Immature natural killer cell (primary cell): ENCODE measurements around the gene RAB3A. TPM values are rescaled to one million over a fixed set of nuclear protein-coding genes. Genes with fewer than 3 reads are reported as not detected.

Experiments
- DNase-seq, 3 donors: peaks; one replicate each; pipeline ENCODE4 v3.0.0; 2022; ENCODE audit warnings: mixed read lengths in 1 of 3
- H3K27ac Mint-ChIP-seq, 6 donors: one replicate each; pipeline ENCODE4 v1.8.0; 2020; ENCODE audit warnings: mixed read lengths in 6 of 6, mild to moderate bottlenecking in 5 of 6, inconsistent platforms in 4 of 6, moderate library complexity in 3 of 6
- H3K27me3 Mint-ChIP-seq, 3 donors: one replicate each; pipeline ENCODE4 v1.8.0; 2020 to 2021; ENCODE audit warnings: low read depth in 3 of 3, mild to moderate bottlenecking in 3 of 3, mixed read lengths in 3 of 3, moderate library complexity in 3 of 3, inconsistent platforms in 1 of 3
- H3K36me3 Mint-ChIP-seq, 3 donors: one replicate each; pipeline ENCODE4 v1.8.0; 2020; ENCODE audit warnings: mixed read lengths in 3 of 3, inconsistent platforms in 2 of 3, mild to moderate bottlenecking in 2 of 3
- H3K4me1 Mint-ChIP-seq, 2 donors: one replicate each; pipeline ENCODE4 v1.8.0; 2020; ENCODE audit warnings: inconsistent platforms in 2 of 2, mild to moderate bottlenecking in 2 of 2, mixed read lengths in 2 of 2, moderate library complexity in 1 of 2
- H3K4me3 Mint-ChIP-seq, 5 donors: one replicate each; pipeline ENCODE4 v1.8.0; 2020; ENCODE audit warnings: mild to moderate bottlenecking in 5 of 5, mixed read lengths in 5 of 5, inconsistent platforms in 3 of 5, moderate library complexity in 3 of 5
- H3K9me3 Mint-ChIP-seq, 6 donors: one replicate each; pipeline ENCODE4 v1.8.0; 2020; ENCODE audit warnings: mild to moderate bottlenecking in 6 of 6, mixed read lengths in 6 of 6, inconsistent platforms in 4 of 6, moderate library complexity in 3 of 6
- polyA plus RNA-seq, 3 donors: library from polyadenylated mRNA; unstranded; fragments of 300-500 nt; fragmentation: Illumina TruSeq; gene quantifications; one replicate each; pipeline ENCODE4 v1.2.3, GENCODE V29; 2021

The RAB3A gene
- polyA plus RNA-seq, 3 donors from 2014 or later = 0.77 to 1.1 (median 1.1) TPM

DNA sequence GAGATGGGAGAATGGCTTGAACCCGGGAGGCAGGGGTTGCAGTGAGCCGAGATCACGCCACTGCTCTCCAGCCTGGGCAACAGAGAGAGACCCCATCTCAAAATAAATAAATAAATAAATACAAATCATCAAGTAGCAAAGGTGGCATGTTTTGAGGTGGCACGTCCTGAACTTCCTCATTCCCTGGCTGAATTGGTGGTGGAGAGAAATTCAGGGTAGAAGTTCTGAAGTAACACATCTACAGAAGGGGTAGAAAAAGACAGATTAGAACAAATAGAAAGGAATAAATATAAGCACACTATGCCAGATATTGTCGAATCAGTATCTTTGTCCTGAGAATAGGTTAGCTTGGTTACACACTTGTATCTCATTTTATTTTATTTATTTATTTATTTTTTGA, 23.9 kb downstream of the RAB3A start:
- Mint-ChIP-seq H3K4me1 (peaks cover 0 to 5% of the 10 kb centered on the region in 2 donors), H3K27ac (no peak overlapping the region), H3K36me3 (peaks cover 0 to 8% (median 8%) of the 10 kb centered on the region in 3 donors), H3K27me3 (peaks cover 0 to 8% (median 0%) of the 10 kb centered on the region in 3 donors), H3K4me3 (no peak overlapping the region), H3K9me3 (no peaks in the 10 kb centered on the region)
- no peak for DNase-seq

DNA sequence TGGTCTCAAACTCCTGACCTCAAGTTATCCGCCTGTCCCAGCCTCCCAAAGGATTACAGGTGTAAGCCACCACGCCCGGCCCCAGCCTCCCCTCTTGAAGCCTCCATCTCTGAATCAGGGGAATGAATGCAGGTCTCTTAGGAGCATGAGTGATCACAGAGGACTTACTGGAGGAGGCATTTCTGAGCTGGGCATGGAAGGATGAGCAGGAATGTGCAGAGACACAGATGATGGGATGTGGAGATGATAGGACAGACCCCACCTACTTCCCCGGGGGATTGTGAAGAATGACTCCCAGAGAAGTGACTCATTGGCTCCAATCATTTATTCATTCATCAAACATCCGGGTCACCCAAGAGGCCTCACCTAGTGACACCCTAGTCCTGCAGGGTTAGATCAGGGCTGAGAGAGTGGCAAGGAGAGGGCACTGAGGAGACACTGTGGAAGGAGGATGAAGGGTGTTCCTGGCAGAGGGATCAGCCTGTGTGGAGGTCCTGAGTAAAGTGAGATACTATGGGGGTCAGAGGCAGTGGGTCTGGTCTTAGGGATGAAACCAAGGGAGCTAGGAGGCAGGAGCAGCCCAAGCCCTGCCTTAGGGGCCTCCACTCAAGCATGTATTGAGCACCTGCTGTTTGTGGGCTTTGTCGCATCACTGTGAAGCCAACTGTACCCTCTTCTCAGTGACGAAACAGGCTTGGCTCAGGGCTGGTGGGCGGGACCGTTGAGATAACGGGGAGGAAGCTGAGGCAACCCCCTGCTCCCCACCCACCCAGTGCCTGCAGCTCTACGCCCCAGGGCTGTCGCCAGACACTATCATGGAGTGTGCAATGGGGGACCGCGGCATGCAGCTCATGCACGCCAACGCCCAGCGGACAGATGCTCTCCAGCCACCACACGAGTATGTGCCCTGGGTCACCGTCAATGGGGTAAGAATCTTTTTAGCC, 27.2 kb downstream of the RAB3A start:
- H3K27me3 Mint-ChIP-seq = peaks cover 0 to 7% (median 3%) of the 10 kb centered on the region in 3 donors
- peak overlapping the region in 1 of 5 donors; percentile 9 for H3K4me3 Mint-ChIP-seq
- peaks cover 20 to 23% of the 10 kb centered on the region in 2 donors for H3K4me1 Mint-ChIP-seq
- H3K36me3 Mint-ChIP-seq = peaks cover 0 to 8% (median 8%) of the 10 kb centered on the region in 3 donors
- DNase-seq = no peak
- no peak overlapping the region for H3K27ac Mint-ChIP-seq
- H3K9me3 Mint-ChIP-seq = no peaks in the 10 kb centered on the region

DNA sequence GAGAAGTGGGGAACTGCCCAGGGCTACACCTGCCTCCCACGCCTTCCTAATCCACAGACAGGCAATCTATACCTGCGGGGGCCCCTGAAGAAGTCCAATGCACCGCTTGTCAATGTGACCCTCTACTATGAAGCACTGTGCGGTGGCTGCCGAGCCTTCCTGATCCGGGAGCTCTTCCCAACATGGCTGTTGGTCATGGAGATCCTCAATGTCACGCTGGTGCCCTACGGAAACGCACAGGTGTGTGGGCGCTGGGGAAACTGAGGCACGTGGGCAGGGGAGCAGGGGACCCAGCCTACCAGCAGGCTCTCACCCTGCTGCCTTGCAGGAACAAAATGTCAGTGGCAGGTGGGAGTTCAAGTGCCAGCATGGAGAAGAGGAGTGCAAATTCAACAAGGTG, 28.9 kb downstream of the RAB3A start:
- H3K36me3 Mint-ChIP-seq = peaks cover 0 to 12% (median 8%) of the 10 kb centered on the region in 3 donors
- H3K4me1 Mint-ChIP-seq = peaks cover 20 to 24% of the 10 kb centered on the region in 2 donors
- DNase-seq = no peak
- peaks cover 0 to 3% (median 3%) of the 10 kb centered on the region in 3 donors for H3K27me3 Mint-ChIP-seq
- peak overlapping the region; percentile 10 to 44 (median 32) for H3K4me3 Mint-ChIP-seq
- no peak overlapping the region for H3K27ac Mint-ChIP-seq
- no peaks in the 10 kb centered on the region for H3K9me3 Mint-ChIP-seq

DNA sequence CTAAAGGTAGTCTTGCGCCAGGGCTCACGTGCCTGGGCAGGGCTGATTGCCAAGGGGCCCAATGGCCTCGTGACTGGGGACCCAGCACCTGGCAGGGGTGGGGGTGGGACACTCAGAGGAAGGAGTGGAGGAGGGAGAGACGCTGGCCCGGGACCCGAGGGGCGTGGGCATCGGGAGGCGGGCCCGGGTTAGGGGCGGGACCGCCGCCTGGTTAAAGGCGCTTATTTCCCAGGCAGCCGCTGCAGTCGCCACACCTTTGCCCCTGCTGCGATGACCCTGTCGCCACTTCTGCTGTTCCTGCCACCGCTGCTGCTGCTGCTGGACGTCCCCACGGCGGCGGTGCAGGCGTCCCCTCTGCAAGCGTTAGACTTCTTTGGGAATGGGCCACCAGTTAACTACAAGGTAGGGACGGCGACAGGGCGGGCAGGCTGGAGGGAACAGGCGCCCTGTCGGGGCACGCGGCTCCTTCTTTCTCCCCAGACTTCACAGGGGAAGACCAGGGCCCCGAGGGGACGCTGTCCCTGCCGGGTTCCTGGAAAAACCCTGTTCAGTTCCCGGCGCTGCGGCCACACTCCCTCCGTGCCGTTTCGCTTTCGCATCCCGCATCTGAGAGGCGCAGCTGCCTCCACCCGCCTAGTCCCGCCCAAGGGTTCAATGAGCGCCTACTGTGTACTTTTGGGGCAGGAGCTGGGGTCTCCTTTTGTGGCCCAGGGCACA, 30.1 kb downstream of the RAB3A start, which contains the start of gene IFI30:
IFI30 (plus strand) TSS at position 242 of the 717 bp plus-strand sequence; CDS start at position 271, 29 bp downstream.
- Mint-ChIP-seq H3K4me1 (peaks cover 20 to 24% of the 10 kb centered on the region in 2 donors), H3K27ac (peak within 1 kb of the TSS; percentile 72 to 82 (median 78)), H3K27me3 (peaks cover 0 to 3% (median 3%) of the 10 kb centered on the region in 3 donors)

DNA sequence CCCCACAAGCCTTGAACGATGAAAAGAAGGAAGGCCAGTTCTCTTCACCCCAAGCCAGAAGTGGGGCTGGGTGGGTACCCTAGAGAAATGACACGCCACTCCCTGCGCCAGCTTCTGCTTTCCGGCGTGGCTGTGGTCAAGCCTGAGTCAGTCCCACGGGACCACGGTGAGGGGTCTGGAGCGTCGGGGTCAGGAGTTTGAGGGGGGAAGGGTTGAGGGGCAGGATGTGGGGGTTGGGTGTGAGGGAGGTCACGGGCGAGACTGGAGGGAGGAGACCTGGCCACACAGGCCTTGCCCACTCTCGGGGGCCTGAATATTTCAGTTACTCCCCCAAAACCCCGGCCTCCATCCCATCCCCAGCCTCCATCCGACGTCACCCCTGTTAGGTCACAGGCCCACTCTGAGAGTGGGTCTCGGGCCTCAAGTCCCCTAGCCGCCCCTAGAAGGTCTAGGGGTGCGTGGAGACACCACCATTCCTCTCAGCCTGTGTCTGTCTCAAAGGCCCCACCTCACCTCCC, 30.7 kb downstream of the RAB3A start:
- H3K4me3 Mint-ChIP-seq = peak overlapping the region; percentile 73 to 91 (median 89)
- peak in 1 of 3 donors; percentile 27 for DNase-seq
- peaks cover 23 to 25% of the 10 kb centered on the region in 2 donors for H3K4me1 Mint-ChIP-seq
- peak overlapping the region; percentile 55 to 82 (median 64) for H3K27ac Mint-ChIP-seq
- H3K9me3 Mint-ChIP-seq = no peaks in the 10 kb centered on the region
- peaks cover 2 to 10% (median 10%) of the 10 kb centered on the region in 3 donors for H3K36me3 Mint-ChIP-seq
- peaks cover 0 to 3% (median 3%) of the 10 kb centered on the region in 3 donors for H3K27me3 Mint-ChIP-seq

More for the DNA sequence above, 30.1 kb downstream of the RAB3A start, which contains the start of gene IFI30:
- H3K36me3 Mint-ChIP-seq = peaks cover 0 to 9% (median 8%) of the 10 kb centered on the region in 3 donors
- H3K9me3 Mint-ChIP-seq = no peaks in the 10 kb centered on the region
- DNase-seq = peak; percentile 42 to 53 (median 52)
- peak within 1 kb of the TSS; percentile 85 to 91 (median 89) for H3K4me3 Mint-ChIP-seq

DNA sequence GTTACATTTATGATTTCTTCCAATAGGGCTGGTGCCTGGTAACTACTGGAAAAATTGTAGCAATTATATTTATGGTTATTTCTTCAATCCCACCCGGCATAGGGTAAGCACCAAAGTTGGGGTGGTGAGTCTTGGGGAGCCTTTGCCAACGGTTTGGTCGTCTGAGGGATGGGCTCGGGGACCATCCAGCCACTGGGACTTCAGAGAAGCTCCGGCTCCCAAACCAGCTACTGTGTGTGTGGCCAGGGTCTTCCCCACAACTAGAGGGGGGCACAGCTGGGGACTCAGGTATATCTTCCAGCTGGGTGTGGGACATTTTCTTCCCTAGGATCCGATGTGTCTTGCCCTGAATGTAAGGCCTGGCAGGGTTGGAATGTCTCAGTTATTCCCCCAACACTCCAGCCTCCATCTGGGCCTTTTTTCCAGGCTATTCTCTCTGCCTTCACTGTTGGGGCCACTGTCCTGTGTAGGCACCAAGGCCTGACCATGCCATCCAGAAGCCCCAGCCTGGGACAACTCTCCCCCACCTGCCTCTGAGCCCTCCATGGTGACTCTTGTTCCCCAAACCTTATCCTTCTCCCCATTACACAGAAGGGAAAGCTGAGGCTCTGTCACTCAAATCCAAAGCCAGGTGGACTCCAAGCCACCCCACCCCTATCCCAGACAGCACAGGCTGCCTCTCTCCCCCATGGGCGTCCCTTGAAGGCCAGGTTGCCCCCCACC, 31.4 kb downstream of the RAB3A start:
- Mint-ChIP-seq H3K36me3 (peaks cover 4 to 14% (median 13%) of the 10 kb centered on the region in 3 donors), H3K27ac (peak overlapping the region; percentile 55 to 84 (median 64)), H3K4me3 (peak overlapping the region; percentile 64 to 90 (median 77)), H3K27me3 (peaks cover 0 to 3% (median 3%) of the 10 kb centered on the region in 3 donors), H3K9me3 (no peaks in the 10 kb centered on the region), H3K4me1 (peaks cover 26 to 27% of the 10 kb centered on the region in 2 donors)
- no peak for DNase-seq

DNA sequence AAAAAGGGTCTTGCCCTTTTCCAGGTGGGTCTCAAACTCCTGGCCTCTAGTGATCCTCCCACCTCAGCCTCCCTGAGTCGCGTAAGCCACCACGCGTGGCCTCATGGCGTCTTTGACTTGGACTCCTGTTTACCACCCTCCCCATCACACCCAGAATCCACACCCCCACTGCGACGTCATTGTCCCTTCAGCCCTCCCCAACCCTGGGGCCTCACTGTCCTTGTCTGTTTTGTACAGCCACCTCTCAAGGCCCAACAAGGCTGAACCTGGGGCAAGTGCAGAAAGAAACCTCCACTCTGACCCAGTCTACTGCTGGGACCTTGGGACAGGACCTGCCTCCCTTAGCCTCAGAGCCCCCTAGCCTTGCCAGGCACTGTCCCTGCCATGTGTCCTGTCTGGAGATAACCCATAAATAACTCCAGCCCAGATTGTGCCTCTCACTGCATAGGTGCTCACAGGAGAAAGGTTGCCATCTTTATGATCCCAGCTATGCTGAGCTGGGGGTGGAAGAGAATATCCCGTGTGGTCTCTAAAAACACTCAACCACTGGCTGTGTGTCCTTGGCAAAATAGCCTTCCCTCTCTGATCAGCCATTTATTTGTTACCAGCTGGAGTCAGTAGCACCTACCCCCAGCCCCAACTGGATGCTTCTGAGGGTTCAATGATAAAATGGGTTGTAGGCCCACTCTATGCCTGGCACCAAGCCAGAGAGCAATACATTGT, 32.1 kb downstream of the RAB3A start:
- no peak for DNase-seq
- Mint-ChIP-seq H3K4me3 (no peak overlapping the region), H3K9me3 (no peaks in the 10 kb centered on the region), H3K27me3 (peaks cover 0 to 3% (median 3%) of the 10 kb centered on the region in 3 donors), H3K4me1 (peaks cover 26 to 27% of the 10 kb centered on the region in 2 donors), H3K27ac (peak overlapping the region in 5 of 6 donors; percentile 8 to 84 (median 80)), H3K36me3 (peaks cover 4 to 11% (median 9%) of the 10 kb centered on the region in 3 donors)

DNA sequence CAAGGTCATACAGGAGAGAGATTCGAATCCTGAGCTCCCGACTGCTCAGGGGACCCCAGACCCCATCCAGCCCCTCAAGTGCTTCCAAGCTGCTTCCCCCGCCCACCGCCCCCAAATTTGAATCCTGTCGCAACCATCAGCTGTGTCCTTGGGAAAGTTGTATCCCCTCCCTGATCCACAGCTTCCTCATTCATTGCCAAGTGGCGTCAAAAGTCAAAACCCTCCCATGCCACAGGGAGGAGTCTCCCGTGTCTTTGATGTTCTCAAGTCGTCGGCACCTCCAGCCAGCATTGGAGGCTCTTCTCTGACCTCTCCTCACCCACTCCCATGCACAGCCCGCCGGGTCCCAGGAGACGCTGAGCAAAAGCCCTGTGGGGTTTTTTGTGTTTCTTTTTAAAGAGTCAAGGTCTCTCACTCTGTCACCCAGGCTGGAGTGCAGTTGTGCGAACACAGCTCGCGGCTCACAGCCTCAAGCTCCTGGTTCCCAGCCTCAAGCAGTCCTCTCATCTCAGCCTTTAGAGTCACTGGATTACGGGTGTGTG, 33.1 kb downstream of the RAB3A start:
- Mint-ChIP-seq H3K9me3 (no peaks in the 10 kb centered on the region), H3K27ac (peak overlapping the region in 1 of 6 donors; percentile 50), H3K27me3 (peaks cover 0 to 3% (median 3%) of the 10 kb centered on the region in 3 donors), H3K4me3 (no peak overlapping the region), H3K36me3 (peaks cover 8 to 13% (median 10%) of the 10 kb centered on the region in 3 donors), H3K4me1 (peaks cover 26 to 27% of the 10 kb centered on the region in 2 donors)
- no peak for DNase-seq

DNA sequence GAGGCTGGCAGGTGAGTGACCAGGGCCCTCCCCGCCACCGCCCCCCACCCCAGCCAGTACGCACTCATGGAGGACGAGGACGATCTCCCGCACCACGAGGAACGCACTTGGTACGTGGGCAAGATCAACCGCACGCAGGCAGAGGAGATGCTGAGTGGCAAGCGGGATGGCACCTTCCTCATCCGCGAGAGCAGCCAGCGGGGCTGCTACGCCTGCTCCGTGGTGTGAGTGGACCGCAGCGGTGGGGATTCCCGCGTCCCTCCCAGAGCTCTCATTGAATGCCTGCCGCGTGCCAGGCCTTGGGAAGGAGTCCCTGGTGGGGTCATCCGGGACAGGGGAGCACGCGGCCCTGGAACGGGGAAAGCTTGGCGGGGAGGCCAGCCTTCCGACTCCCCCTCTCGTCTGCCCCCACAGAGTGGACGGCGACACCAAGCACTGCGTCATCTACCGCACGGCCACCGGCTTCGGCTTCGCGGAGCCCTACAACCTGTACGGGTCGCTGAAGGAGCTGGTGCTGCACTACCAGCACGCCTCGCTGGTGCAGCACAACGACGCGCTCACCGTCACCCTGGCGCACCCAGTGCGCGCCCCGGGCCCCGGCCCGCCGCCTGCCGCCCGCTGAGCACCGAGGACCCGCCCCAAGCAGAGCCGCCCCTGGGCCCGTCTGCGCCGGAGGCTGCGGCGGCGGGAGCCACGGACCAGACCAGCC, 35.0 kb downstream of the RAB3A start:
- H3K27me3 Mint-ChIP-seq = peaks cover 0 to 3% (median 3%) of the 10 kb centered on the region in 3 donors
- no peak for DNase-seq
- no peaks in the 10 kb centered on the region for H3K9me3 Mint-ChIP-seq
- no peak overlapping the region for H3K4me3 Mint-ChIP-seq
- H3K4me1 Mint-ChIP-seq = peaks cover 14 to 19% of the 10 kb centered on the region in 2 donors
- H3K27ac Mint-ChIP-seq = no peak overlapping the region
- H3K36me3 Mint-ChIP-seq = peaks cover 10 to 15% (median 14%) of the 10 kb centered on the region in 3 donors

DNA sequence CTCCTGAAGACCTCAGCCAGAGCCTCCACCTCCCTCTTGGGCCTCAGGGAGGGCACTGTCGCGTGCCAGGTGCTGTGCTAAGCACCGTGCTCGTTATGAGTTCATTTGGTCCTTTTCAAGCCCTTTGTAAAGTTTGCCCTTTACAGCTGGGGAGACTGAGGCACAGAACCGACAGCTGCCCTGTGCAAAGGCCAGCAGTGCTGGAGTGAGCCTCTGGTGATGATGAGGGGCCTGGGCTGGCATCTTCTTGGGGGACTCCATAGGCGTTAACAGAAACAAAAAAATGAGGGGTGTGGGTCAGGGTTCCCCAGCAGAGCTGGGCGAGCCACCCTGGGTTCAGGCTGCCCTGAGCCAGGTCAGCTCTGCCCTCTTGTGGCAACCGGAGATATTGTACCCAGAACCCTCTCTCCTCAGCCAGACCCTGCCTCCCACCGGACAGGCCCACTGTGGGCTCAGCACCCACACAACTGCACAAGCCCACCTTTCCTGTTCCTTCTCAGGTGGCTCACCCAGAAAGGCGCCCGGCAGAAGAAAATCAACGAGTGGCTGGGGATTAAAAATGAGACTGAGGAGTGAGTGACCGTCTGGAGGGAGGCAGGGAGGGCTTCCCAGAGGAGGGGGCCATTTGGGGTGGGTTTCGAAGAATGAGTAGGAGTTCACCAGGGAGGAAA, 35.7 kb downstream of the RAB3A start:
- Mint-ChIP-seq H3K9me3 (no peaks in the 10 kb centered on the region), H3K27me3 (peaks cover 0 to 3% (median 0%) of the 10 kb centered on the region in 3 donors), H3K27ac (peak overlapping the region in 3 of 6 donors; percentile 29 to 62 (median 48)), H3K4me3 (no peak overlapping the region), H3K4me1 (peaks cover 11 to 12% of the 10 kb centered on the region in 2 donors), H3K36me3 (peaks cover 16 to 21% (median 19%) of the 10 kb centered on the region in 3 donors)
- DNase-seq = peak; percentile 61 to 70 (median 66)

DNA sequence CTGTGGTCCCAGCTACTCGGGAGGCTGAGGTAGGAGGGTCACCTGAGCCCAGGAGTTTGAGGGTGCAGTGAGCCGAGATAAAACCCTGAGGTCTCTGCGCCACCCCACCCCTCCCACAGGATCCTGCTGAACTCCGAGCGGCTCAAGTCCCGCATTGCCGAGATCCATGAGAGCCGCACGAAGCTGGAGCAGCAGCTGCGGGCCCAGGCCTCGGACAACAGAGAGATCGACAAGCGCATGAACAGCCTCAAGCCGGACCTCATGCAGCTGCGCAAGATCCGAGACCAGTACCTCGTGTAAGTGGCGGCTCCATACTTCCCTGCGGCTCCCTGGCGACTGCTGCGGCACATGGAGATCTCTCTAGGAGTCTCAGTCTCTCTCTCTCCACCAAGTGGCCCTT, 36.8 kb downstream of the RAB3A start:
- H3K9me3 Mint-ChIP-seq = no peaks in the 10 kb centered on the region
- H3K4me3 Mint-ChIP-seq = no peak overlapping the region
- H3K27ac Mint-ChIP-seq = no peak overlapping the region
- H3K4me1 Mint-ChIP-seq = peaks cover 6 to 7% of the 10 kb centered on the region in 2 donors
- peaks cover 0 to 3% (median 0%) of the 10 kb centered on the region in 3 donors for H3K27me3 Mint-ChIP-seq
- peaks cover 16 to 23% (median 21%) of the 10 kb centered on the region in 3 donors for H3K36me3 Mint-ChIP-seq
- no peak for DNase-seq
